ENCODE data around the gene MOB3A. TPM values are rescaled to one million over a fixed set of nuclear protein-coding genes. Genes with fewer than 3 reads are reported as not detected.

The MOB3A gene
- total and polyA plus RNA-seq, 10 of the 15 experiments (the other 5 are each of a cell fraction or from before 2014, with no cell fraction given): 7.5 to 229 (median 79.4) TPM

DNA sequence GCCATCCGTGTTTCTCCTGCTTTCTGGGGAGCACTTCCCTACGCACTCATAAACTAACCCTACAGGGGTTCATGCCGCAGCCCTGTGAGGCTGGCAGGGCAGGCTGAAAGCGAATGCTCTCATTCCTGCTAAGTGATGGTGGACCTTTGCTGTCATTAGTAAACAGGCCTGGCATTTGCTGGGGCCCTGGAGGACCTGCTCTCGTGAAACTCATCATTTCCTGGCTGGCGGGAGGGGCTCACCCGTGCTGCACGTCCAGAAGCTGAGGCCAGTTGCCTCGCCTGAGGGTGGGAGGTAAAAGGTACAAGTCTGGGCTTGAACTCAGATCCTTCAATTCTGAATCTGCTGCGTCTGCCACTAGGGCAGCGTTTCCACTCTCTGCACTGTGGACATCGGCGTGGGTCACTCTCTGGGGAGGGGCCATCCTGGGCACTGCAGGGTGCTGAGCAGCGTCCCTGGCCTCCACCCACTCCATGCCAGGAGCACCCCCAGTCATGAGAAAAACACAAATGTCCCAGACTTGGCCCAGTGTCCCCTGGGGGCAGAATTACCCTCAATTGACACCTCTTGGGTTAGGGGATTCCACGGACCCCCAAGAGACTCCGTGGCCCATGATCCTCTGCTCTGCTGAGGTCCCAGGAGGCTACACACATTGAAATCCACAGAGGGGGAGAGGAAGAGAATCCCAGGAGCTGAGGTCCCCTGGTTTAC lies 7.0 kb downstream of the MOB3A start (continued):
- TF ChIP-seq, protein P1, sequence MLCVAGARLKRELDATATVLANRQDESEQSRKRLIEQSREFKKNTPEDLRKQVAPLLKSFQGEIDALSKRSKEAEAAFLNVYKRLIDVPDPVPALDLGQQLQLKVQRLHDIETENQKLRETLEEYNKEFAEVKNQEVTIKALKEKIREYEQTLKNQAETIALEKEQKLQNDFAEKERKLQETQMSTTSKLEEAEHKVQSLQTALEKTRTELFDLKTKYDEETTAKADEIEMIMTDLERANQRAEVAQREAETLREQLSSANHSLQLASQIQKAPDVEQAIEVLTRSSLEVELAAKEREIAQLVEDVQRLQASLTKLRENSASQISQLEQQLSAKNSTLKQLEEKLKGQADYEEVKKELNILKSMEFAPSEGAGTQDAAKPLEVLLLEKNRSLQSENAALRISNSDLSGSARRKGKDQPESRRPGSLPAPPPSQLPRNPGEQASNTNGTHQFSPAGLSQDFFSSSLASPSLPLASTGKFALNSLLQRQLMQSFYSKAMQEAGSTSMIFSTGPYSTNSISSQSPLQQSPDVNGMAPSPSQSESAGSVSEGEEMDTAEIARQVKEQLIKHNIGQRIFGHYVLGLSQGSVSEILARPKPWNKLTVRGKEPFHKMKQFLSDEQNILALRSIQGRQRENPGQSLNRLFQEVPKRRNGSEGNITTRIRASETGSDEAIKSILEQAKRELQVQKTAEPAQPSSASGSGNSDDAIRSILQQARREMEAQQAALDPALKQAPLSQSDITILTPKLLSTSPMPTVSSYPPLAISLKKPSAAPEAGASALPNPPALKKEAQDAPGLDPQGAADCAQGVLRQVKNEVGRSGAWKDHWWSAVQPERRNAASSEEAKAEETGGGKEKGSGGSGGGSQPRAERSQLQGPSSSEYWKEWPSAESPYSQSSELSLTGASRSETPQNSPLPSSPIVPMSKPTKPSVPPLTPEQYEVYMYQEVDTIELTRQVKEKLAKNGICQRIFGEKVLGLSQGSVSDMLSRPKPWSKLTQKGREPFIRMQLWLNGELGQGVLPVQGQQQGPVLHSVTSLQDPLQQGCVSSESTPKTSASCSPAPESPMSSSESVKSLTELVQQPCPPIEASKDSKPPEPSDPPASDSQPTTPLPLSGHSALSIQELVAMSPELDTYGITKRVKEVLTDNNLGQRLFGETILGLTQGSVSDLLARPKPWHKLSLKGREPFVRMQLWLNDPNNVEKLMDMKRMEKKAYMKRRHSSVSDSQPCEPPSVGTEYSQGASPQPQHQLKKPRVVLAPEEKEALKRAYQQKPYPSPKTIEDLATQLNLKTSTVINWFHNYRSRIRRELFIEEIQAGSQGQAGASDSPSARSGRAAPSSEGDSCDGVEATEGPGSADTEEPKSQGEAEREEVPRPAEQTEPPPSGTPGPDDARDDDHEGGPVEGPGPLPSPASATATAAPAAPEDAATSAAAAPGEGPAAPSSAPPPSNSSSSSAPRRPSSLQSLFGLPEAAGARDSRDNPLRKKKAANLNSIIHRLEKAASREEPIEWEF (IDR thresholded peaks at IDR 0.05; ENCODE audit: insufficient replicate concordance, low read depth, low read length): peak; percentile 88
- TF ChIP-seq MYC (IDR thresholded peaks at IDR 0.05; ENCODE audit: insufficient read depth, insufficient read length, insufficient replicate concordance, low read length, severe bottlenecking) (no peak), RELB (IDR thresholded peaks at IDR 0.05; ENCODE audit: low read depth) (peak; percentile 36), PML (IDR thresholded peaks at IDR 0.05; ENCODE audit: low read length) (no peak), NFXL1 (IDR thresholded peaks at IDR 0.05; ENCODE audit: borderline replicate concordance) (no peak), NR2C1 (IDR thresholded peaks at IDR 0.05) (no peak), ETV6 (conservative IDR thresholded peaks at IDR 0.05 in 1 of 2, IDR thresholded peaks at IDR 0.05 in 1 of 2; ENCODE audit: borderline replicate concordance in 1 of 2, low read depth in 1 of 2) (no peak), HDAC6 (IDR thresholded peaks at IDR 0.05; ENCODE audit: unreplicated experiment) (no peak), GABPA (IDR thresholded peaks at IDR 0.05; ENCODE audit: low read depth) (no peak), HDGF (IDR thresholded peaks at IDR 0.05) (0 out of 2 replicates have a peak, but pooled peaks have one; percentile 30), FOXM1 (IDR thresholded peaks at IDR 0.05; ENCODE audit: low read depth, low read length) (no peak), BHLHE40 (IDR thresholded peaks at IDR 0.05; ENCODE audit: borderline replicate concordance in 1 of 2, low read depth in 2 of 2, low read length in 1 of 2) (peak; percentile 86 to 94), CBX3 (IDR thresholded peaks at IDR 0.05; ENCODE audit: borderline replicate concordance, low read depth) (no peak), CBX5 (IDR thresholded peaks at IDR 0.05; ENCODE audit: low read depth) (no peak), POLR2A (IDR thresholded peaks at IDR 0.05; ENCODE audit: low read depth, low read length) (peak; percentile 66), PKNOX1 (IDR thresholded peaks at IDR 0.05) (peak; percentile 33; the same call in 1 of the 2 replicates), RUNX3 (IDR thresholded peaks at IDR 0.05; ENCODE audit: low read length) (peak; percentile 11), MEF2B (IDR thresholded peaks at IDR 0.05; ENCODE audit: partially characterized antibody, poor library complexity, severe bottlenecking) (peak; percentile 99)
- TF ChIP-seq, protein P2, sequence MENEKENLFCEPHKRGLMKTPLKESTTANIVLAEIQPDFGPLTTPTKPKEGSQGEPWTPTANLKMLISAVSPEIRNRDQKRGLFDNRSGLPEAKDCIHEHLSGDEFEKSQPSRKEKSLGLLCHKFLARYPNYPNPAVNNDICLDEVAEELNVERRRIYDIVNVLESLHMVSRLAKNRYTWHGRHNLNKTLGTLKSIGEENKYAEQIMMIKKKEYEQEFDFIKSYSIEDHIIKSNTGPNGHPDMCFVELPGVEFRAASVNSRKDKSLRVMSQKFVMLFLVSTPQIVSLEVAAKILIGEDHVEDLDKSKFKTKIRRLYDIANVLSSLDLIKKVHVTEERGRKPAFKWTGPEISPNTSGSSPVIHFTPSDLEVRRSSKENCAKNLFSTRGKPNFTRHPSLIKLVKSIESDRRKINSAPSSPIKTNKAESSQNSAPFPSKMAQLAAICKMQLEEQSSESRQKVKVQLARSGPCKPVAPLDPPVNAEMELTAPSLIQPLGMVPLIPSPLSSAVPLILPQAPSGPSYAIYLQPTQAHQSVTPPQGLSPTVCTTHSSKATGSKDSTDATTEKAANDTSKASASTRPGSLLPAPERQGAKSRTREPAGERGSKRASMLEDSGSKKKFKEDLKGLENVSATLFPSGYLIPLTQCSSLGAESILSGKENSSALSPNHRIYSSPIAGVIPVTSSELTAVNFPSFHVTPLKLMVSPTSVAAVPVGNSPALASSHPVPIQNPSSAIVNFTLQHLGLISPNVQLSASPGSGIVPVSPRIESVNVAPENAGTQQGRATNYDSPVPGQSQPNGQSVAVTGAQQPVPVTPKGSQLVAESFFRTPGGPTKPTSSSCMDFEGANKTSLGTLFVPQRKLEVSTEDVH (IDR thresholded peaks at IDR 0.05; ENCODE audit: low read depth, partially characterized antibody): no peak

All from GM12878 (cell line).